MM.1S (cell line): ENCODE data around the gene JPH3.

Experiments
- CTCF ChIP-seq: fragments of 300-600 bp; sonication (generic); IDR thresholded peaks from 2 replicates; pipeline ENCODE4 v1.5.1; 2016; ENCODE audit warnings: antibody characterized with exemption, low read length, mixed read lengths
- EZH2phosphoT487 ChIP-seq: fragments of 300-600 bp; sonication (generic); IDR thresholded peaks from 2 replicates; pipeline ENCODE4 v1.6.1; 2018; ENCODE audit warnings: antibody characterized with exemption, low read length

GRCh38 chr16:87680272-87680644, 78.0 kb downstream of the JPH3 start:
- TF ChIP-seq CTCF (no peak), EZH2phosphoT487 (no peak)
